Measurements from ENCODE around the gene KPNB1.

Gene KPNB1

DNA sequence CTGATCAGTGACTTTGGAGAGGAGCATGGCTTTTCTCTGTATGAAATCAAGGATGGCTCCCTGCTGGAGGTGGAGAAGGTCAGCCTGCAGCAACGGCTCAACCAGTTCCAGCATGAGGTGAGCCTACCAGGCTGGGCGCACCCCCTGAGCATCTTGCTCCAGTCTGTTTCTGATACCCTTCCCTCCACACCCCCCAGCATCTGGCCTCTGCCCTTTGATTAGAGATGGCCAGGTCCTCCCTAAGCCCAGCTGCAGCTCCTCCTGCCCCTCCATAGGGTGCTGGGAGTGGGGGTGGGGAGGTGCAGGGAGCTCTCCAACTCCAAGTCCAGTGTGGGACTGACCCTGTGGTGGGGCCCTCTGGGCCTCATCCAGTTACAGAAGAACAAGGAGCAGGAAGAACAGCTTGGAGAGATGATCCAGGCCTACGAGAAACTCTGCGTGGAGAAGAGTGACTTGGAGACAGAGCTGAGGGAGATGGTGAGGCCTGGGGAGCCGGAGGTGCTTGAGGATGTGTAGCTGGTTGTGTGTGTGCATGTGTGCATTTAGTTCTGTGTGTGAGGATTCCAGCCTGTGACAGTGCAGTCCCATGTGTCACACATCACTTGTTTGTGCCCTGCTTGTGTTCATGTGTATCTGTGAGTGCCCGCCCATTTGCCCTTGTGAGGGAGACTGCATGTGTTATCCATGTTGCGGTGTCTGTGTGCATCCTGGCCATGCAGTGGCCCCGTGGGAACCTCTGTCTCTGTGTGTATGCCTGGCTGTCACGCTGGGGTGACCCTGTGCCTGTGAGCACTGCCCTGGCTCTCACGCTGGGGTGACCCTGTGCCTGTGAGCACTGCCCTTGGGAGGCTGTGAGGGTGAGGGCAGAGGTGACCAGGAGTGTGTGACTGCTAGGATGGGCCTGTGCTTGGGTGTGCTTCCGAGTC lies 47.3 kb downstream of the KPNB1 start:
- DNase-seq (ENCODE audit: low spot score): no peak

DNA sequence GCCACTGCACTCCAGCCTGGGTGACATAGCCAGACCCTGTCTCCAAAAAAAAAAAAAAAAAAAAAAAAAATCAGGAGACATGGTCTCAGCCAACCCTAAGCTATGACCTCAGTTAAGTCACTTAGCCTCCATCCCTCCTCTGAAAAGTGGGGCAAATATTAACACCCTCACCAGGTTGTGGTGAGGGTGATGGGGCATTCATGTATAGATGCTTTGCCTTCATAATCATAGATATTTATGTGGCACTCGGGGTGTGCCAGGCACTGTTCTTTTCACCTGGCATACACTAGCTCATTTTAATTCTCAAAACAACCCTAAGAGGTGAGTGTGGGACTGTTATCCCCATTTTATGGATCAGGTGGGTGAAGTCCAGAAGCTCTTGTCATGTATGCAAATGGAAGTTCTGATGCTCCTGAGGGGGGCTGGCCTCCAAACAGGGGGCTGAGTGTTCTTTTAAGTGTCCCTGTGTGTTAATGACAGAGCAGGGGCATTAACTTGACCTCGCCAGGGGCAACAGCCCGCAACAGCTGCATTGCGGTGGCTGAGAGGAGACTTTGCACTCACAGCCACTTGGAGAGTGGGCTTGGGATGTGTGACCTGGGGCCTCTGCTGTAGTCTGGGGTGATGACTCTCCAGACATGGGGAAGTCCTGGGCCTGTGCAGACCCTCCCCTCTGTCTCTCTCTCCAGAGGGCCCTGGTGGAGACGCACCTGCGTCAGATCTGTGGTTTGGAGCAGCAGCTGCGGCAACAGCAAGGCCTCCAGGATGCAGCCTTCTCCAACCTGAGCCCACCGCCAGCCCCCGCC lies 48.4 kb downstream of the KPNB1 start:
- DNase-seq (ENCODE audit: low spot score): no peak

DNA sequence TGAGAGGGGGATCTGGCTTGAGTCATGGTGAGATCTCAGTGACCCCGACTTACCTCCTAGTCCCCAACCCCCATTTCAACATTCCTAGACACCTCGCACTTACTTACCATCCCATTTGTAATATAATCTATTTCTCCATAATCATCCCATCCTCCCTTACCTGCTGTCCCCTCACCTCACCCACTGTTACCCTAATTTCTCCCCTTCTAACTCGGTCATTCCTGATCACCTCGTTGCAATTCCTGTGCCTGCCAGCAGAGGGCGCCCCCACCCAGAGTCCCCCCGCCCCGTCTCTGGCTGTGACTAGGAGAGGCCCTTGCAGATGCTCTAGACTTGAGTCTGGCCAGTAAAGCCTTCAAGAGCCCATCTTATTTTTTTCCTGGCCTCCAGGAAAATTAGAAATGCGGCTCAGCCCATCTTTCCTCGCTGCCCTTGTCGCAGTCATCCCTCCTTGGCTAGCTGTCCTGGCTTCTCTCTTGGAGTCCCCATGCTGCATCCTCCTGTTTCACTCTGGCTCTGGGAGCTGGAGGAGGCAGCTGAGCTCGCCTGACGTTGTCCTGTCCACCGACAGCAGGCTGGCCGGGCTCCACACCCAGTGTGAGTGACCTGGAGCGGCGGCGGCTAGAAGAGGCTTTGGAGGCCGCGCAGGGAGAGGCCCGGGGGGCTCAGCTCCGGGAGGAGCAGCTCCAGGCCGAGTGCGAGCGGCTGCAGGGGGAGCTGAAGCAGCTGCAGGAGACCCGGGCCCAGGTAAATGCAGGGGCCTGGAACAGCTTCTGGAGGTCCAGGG lies 49.2 kb downstream of the KPNB1 start:
- DNase-seq (ENCODE audit: low spot score): peak; percentile 98

DNA sequence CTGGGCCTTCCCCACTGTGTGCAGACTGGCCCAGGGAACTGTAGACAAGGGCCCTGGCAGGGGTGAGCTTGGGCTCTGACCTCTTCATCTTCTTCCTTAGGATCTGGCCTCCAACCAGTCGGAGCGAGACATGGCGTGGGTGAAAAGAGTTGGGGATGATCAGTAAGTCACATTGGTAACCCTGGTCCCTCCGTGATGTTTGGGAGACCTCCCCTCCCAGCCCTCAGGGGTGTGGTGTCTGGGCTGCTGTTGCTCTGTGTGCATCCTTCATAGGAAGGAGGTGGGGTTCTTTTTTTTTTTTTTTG lies 49.8 kb downstream of the KPNB1 start:
- no peak for DNase-seq (ENCODE audit: low spot score)

DNA sequence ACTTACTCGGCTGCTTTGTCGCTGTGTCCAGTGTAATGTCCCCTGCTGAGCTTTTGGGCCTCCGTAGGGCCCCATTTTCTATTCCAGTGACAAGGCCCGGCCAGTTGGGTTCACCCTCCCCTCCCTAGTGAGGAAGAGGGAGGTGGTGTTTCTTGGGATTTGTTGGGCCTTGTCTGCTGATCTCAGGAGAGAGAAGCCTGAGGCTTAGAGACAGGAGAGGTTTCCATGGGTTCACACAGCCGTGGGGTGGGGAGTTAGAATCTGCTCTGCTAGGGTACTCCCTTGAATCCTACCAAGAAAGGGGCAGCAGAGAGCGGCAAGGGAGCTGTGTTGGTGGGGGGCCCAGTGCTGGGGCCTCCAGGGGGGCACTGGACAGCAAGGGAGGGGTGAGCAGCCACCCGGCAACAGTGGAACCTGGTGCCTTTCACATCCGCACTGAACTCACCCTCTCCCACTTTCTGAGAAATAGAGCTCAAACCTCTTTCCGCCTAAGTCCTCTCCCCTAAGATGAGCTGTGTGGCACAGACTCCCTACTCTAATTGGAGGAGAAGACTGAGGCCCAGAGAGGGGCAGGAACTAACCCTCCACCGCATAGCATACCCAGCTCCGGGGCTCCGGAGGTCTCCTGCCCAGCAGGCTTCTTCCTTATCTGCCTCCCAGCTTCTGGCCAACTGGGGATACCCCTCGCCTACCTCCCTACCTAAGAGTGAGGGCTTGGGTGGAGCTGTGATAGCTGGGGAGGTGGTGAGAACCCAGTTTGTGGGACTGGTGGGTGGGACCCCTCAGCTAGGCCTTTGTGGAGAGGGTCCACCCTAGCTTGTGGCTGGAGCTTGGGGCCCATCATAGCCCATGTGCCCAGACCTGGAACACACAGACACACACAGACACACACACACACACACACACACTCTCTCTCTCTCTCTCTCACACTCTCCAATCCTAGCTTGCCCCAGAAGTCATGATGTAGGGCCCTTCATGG lies 51.0 kb downstream of the KPNB1 start:
- DNase-seq (ENCODE audit: low spot score): no peak

DNA sequence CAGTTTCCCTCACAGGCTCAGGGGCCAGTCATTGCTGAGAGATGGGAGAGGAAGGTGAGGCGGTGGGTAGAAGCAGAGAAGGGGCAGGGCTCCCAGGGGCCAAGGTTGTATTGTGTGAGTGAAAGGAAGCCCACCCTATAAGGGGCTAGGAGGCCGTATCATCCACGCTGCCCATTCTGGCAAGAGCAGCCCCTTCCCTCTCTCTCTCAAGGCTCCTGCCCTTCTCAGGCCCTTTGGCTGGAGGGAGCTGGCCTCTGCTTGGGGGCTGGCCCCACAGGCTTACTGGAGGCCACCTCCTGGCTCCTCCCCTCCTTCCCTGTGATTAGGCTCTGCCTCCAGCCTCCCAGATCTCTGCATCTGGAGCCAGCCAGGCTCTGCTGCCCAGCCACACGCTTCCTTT lies 51.9 kb downstream of the KPNB1 start:
- no peak for DNase-seq (ENCODE audit: low spot score)

DNA sequence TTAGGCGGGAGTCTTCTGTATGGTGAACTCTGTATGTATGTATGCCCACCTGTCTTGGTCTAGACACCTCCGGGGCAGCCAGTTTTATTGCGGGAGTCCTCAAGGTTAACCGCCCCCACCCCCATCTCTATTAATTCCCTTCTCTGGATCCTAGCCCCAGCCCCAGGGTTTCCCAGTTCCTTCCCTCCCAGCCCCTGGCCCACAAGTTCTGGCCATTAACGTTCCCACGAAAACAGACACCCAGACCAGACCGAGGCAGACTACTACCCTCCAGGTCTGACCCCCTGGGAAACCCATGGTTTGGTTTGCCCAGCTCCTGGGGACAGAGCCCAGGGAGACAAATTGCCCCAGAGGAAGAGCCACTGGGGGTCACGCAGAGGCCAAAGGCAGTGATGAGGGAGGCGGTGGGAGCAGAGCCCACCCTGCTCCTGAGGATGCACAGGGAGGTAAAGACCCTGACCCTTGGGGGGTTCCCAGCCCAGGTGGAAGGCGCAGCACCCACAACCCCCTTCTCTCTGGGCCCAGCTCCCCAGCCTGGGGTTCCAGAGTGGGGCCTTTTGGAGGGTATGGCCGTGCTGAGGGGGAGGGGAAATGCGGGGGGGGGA lies 52.8 kb downstream of the KPNB1 start:
- no peak for DNase-seq (ENCODE audit: low spot score)

DNA sequence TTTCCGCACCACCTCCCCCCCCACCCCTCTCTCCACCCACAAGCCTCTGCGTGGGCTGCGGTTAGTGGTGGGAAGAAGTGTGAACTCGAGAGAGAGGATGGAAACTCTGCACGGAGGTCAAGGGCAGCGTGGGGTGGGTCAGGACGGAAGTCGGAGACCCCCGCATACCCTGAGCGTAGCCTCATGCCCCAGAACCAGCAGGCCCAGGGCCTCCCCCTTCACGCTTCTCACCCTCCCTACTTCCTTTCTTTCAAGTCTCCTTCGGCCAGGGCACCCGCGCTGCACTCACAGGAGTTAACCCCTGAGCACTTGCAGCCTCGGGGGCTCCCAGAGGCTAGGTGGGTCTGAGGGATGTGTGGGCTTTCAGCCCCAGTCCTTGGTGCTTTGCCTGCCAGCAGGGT lies 53.5 kb downstream of the KPNB1 start:
- DNase-seq (ENCODE audit: low spot score): no peak

DNA sequence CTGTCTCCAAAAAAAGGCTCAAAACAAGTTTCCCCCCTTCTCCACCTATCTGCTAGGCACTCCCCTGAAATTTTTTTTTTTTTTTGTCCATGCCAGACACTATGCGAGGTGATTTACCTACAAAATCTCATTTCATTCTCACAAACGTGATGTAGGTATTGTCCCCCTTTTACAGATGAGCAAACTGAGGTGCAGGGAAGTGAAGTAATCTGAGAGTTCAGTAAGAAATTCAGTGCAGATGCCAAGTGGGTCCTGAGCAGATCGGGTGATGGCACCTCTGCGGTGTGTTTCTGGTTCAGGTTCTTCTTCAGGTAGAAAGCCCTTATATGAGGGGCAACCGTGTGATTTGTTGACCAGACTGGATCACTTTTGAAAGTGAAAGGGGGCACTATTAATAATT lies 54.0 kb downstream of the KPNB1 start:
- DNase-seq (ENCODE audit: low spot score): no peak

DNA sequence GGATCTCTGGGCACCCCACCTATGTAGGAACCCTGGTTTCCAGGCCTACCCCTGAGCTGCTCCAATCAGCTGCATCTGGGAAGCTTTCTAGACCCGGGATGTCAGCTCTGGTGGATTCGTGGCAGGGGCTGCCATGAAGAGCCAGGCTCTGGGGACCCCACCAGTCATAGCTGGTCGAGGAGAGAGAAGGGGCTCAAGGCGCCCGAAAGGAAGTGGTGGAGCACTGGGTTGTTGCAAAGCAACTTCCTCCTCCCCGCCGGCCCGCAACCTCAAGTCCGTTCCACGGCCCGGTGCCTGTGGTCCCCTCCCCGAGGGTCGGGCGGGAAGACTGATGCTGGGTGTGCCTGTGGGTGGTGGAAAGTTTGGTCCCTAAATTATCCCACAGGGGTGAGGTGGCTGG lies 54.4 kb downstream of the KPNB1 start:
- no peak for DNase-seq (ENCODE audit: low spot score)

DNA sequence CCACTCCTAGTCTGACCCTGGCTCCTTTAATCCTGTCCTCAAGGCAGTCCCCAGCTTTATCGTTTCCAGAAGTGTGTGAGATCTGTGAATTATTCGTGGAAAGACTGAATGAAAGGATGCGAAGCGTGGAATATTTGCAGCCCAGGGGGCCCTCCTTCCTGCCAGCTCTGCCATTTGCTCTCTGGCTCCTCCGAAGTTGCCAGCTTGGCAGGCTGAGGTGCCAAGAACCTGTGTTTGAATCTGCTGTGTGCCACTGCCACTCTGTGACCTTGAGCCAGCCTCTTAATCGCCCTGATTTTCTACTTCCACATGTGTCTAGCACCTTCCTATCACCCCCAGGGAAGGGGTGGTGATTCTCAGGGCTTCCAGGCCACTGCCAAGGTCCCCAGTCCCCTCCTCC lies 55.0 kb downstream of the KPNB1 start:
- no peak for DNase-seq (ENCODE audit: low spot score)

DNA sequence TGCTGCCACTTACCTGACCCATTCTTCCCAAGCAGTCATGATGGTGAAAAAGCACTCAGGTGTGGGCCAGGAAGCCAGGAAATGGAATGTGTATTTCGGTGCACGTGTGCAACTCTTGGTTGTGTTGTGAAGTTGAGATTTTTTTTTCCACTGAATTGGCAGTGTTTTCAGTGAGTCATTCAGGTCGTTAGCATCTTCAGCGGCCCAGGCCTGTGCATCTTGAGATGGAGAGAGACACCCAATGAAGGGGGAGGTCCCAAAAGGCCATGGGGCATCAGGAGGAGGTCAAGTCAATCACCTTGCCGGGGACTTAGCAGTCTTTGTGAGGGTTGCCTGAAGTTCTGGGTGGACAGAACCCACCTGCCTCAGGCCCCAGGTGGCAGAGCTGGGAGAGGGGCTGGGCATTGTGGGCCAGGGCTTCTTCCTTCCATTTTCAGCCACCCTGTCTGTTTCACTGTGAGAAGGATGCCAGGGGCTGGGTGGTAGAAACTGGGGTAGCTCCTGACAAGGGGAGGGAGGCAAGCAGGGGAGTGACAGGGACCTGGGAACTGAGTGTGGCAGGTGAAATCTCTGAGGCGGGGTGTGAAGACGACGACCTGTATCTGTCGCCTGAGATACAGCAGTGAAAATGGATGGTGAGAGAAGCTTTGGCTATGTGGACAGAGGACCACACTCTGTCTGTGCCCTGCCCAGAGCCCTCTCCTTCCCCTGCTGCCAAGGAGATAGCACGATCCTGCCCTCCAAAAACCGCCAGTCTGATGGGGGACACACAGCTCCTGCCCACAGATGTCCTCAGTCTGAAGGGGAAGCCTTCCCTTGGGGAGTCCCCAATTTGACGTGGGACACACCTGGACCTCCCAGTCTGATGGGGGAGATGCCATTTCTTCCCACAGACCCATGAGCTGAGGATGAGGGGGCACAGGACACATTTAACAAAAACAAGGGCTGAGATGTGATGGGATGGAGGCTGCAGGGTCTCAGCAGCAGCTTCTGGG lies 56.1 kb downstream of the KPNB1 start:
- no peak for DNase-seq (ENCODE audit: low spot score)

DNA sequence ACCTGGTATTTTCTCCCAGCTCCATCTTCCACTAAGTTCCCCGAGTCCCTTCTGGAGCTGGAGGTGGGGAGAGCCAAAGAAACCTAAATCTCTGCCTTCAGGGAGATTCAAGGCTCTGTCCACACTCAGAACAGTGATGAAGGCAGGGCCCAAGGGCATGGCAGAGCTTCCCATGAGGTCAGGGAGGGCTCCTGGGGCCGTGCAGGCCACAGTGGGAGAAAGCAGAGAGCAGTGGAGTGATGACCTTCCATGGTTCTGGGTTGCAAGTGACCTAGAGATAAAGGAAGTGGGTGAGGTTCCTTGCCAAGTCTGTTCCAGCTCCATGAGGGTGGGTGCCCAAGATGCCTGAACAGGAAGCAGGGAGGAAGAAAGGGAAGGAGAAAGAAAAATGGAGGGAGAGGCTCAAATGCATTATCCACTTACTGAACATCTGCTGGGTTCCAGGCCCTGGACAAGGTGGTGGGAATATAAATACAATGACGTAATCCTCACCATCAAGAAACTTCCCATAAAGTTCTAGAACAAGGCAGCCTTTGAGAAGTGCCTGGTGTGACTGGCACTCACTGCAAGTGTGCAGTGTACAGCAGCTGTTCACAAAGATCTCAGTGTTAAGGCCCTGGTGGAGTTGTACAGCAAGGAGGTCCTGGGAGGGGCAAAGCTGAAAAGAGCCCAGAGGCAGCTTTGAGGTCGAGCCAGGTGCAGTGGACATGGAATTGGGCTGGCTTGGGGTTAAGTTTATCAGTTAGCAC lies 57.5 kb downstream of the KPNB1 start:
- no peak for DNase-seq (ENCODE audit: low spot score)

DNA sequence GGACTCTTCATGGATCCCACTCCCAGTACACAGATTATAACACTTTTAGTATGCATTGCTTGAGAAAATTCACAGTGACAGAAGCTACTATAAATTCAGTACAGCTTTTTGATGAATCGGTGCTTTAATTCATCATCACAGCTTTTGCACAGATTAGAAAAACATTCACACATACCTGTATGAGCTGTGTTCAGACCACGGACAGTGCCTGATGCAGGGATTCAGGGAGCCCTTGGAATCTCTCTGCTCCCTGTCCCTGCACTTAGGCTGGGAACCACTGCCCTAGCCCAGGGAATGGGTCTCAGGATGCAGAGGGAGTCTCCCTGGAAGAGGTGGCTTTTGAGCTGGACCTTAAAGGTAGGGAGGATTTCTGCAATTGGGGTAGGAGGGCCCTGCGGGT lies 58.2 kb downstream of the KPNB1 start:
- DNase-seq (ENCODE audit: low spot score): no peak

DNA sequence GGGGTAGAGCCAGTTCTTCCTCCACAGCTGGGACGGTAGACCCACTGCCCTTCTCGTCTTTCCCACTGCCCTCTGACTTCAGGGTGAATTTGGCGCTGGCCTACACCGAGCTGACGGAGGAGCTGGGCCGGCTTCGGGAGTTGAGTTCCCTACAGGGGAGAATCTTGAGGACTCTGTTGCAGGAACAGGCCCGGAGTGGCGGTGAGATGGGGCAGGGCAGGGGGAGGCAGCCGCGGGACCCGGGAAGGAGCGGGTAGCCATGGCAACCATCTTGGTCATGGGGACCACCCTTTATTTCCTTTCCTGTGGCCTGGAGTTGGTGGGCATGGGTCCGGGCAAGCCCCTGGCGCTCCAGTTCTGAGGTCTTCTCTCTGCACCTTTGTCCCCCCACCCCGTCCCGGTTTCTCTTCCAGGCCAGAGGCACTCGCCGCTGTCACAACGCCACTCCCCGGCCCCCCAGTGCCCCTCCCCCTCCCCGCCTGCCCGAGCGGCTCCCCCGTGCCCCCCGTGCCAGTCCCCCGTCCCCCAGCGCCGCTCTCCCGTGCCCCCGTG lies 58.7 kb downstream of the KPNB1 start:
- DNase-seq (ENCODE audit: low spot score): no peak

DNA sequence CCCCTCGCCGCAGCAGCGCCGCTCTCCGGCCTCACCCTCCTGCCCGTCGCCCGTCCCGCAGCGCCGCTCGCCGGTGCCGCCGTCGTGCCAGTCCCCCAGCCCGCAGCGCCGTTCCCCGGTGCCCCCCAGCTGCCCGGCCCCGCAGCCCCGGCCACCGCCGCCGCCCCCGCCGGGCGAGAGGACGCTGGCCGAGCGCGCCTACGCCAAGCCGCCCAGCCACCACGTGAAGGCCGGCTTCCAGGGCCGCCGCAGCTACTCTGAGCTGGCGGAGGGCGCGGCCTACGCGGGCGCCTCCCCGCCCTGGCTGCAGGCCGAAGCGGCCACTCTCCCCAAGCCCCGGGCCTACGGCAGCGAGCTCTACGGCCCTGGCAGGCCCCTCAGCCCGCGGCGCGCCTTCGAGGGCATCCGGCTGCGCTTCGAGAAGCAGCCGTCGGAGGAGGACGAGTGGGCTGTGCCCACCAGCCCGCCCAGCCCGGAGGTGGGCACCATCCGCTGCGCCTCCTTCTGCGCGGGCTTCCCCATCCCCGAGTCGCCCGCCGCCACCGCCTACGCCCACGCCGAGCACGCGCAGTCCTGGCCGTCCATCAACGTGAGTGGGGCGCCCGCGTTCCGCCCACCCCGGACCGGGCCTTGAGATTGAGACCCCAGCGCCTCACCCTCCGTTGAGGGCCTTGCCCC lies 59.3 kb downstream of the KPNB1 start:
- no peak for DNase-seq (ENCODE audit: low spot score)

DNA sequence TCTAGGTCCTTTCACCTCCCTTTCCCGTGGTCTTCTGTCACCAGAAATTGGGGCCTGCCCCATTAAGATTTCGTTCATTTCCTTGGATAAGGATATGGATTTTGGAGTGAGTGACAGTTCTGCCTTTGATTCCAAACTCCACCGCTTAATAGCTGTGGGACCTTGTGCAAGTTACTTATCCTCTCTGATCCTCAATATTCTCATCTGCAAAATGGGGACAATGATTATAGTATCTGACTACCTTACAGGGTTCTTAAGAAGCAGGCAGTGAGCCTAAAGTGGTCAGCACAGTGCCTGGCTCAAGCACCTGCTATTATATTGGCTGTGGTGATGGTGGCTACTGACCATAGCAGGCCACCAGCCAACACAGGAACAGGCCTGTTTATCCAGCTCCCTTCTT lies 59.9 kb downstream of the KPNB1 start:
- no peak for DNase-seq (ENCODE audit: low spot score)
